ENCODE data around the gene IRX6. TPM values are rescaled to one million over a fixed set of nuclear protein-coding genes. Genes with fewer than 3 reads are reported as not detected.

Gene IRX6
- total and polyA plus RNA-seq, 4 donors, result 0.37 to 6.3 (median 4.0) TPM

- ATAC-seq (ENCODE audit: insufficient read depth, low FRiP score) (no peak), DNase-seq (no peak)
- no peak overlapping the region for H3K27ac ChIP-seq (ENCODE audit: low read depth in 1 of 2, low read length in 1 of 2)
- peaks cover 0 to 7% (median 0%) of the 10 kb centered on the region in 5 donors for H3K4me1 ChIP-seq (ENCODE audit: control insufficient read depth in 5 of 5, insufficient read depth in 5 of 5, low read length in 5 of 5)
- no peak overlapping the region for H3K9ac ChIP-seq (ENCODE audit: insufficient read depth in 1 of 2, low read length in 2 of 2)
- H3K36me3 ChIP-seq (ENCODE audit: control insufficient read depth in 4 of 4, insufficient read depth in 4 of 4, low read length in 4 of 4), result no peaks in the 10 kb centered on the region
- H3K4me3 ChIP-seq, result no peak overlapping the region
- WGBS, 2 donors, result 85 to 89% methylated on average over 13 of the region's 13 CpGs
- no peak for TF ChIP-seq CTCF (IDR thresholded peaks at IDR 0.05; ENCODE audit: control extremely low read depth, extremely low read depth)
- H3K27me3 ChIP-seq (ENCODE audit: control insufficient read depth in 3 of 3, insufficient read depth in 3 of 3, low read length in 2 of 3), result peaks cover 0 to 5% (median 0%) of the 10 kb centered on the region in 3 donors
- H3K9me3 ChIP-seq (ENCODE audit: control insufficient read depth in 4 of 4, insufficient read depth in 3 of 4, low read length in 3 of 4), result no peaks in the 10 kb centered on the region
Measured at GRCh38 chr16:55379371-55379770, 55.4 kb downstream of the IRX6 start.

GRCh38 chr16:55379876-55380390, 55.9 kb downstream of the IRX6 start:
- Histone ChIP-seq H3K9ac (ENCODE audit: insufficient read depth in 1 of 2, low read length in 2 of 2) (no peak overlapping the region), H3K27ac (ENCODE audit: low read depth in 1 of 2, low read length in 1 of 2) (no peak overlapping the region), H3K9me3 (ENCODE audit: control insufficient read depth in 4 of 4, insufficient read depth in 3 of 4, low read length in 3 of 4) (no peaks in the 10 kb centered on the region), H3K27me3 (ENCODE audit: control insufficient read depth in 3 of 3, insufficient read depth in 3 of 3, low read length in 2 of 3) (peaks cover 0 to 5% (median 0%) of the 10 kb centered on the region in 3 donors), H3K36me3 (ENCODE audit: control insufficient read depth in 4 of 4, insufficient read depth in 4 of 4, low read length in 4 of 4) (no peaks in the 10 kb centered on the region), H3K4me1 (ENCODE audit: control insufficient read depth in 5 of 5, insufficient read depth in 5 of 5, low read length in 5 of 5) (peaks cover 0 to 7% (median 0%) of the 10 kb centered on the region in 5 donors), H3K4me3 (no peak overlapping the region)
- no peak for TF ChIP-seq CTCF (IDR thresholded peaks at IDR 0.05; ENCODE audit: control extremely low read depth, extremely low read depth)
- WGBS, 2 donors, result 84 to 94% methylated on average over 7 of the region's 7 CpGs
- no peak for DNase-seq
- no peak for ATAC-seq (ENCODE audit: insufficient read depth, low FRiP score)

Small RNA genes within 50 kb of the gene (small RNA-seq; reads per million reads assigned to genes)
- not detected for gene RN7SL841P (ENCODE audit: low replicate concordance)

Other genes with a start within 250 kb of the IRX6 start
- 100 to 1,000 TPM; 218 to 291 TPM for gene MMP2, start 155.0 kb downstream of the IRX6 start, total RNA-seq
- gene MMP2, start 155.0 kb downstream of the IRX6 start, polyA plus RNA-seq, result 100 to 1,000 TPM in 1 of 2 donors, 10 to 100 TPM in 1; 41.9 to 119 TPM
- 10 to 100 TPM; 24.6 to 25.3 TPM for gene LPCAT2, start 184.9 kb downstream of the IRX6 start, total RNA-seq
- 10 to 100 TPM in 1 of 2 donors, 1 to 10 TPM in 1; 9.5 to 14.3 TPM for gene LPCAT2, start 184.9 kb downstream of the IRX6 start, polyA plus RNA-seq
- gene CAPNS2, start 242.5 kb downstream of the IRX6 start, total RNA-seq, result 1 to 10 TPM; 1.0 to 3.1 TPM
- under 1 TPM; 0.30 to 0.61 TPM for gene CAPNS2, start 242.5 kb downstream of the IRX6 start, polyA plus RNA-seq

All from lung (tissue), 13 donors.